Kasumi-1 (cell line): ENCODE data around the gene PRM2.
A peak's percentile ranks its signal among the peaks of the same experiment; 100 is the strongest.

Experiments used
- DNase-seq, 2 experiments: peaks; one replicate each; lab custom pipeline; 2025; lab: John Stamatoyannopoulos, UW

The PRM2 gene

GRCh38 chr16:11248133-11248532, 28.1 kb downstream of the PRM2 start:
- no peak for DNase-seq

- DNase-seq, result no peak
Measured at GRCh38 chr16:11245988-11246387, 30.3 kb downstream of the PRM2 start.

- DNase-seq, result no peak
Measured at GRCh38 chr16:11245222-11245737, 31.0 kb downstream of the PRM2 start.

- DNase-seq, result no peak
Measured at GRCh38 chr16:11242658-11243057, 33.6 kb downstream of the PRM2 start.

- no peak for DNase-seq
Measured at GRCh38 chr16:11241480-11242204, 34.6 kb downstream of the PRM2 start.

- no peak for DNase-seq
Measured at GRCh38 chr16:11240636-11241473, 35.4 kb downstream of the PRM2 start.

- no peak for DNase-seq
Measured at GRCh38 chr16:11239644-11240632, 36.3 kb downstream of the PRM2 start.

GRCh38 chr16:11238272-11239202, 37.7 kb downstream of the PRM2 start:
- DNase-seq, result no peak

- DNase-seq, result no peak
Measured at GRCh38 chr16:11236461-11237254, 39.6 kb downstream of the PRM2 start.

GRCh38 chr16:11235703-11235991, 40.6 kb downstream of the PRM2 start:
- no peak for DNase-seq

GRCh38 chr16:11234884-11235702, 41.2 kb downstream of the PRM2 start:
- no peak for DNase-seq

- DNase-seq, result no peak
Measured at GRCh38 chr16:11233727-11234376, 42.4 kb downstream of the PRM2 start.

- peak; percentile 35 to 49 for DNase-seq
Measured at GRCh38 chr16:11232852-11233726, 43.2 kb downstream of the PRM2 start.

GRCh38 chr16:11232302-11232851, 43.9 kb downstream of the PRM2 start:
- DNase-seq, result no peak

GRCh38 chr16:11231367-11231970, 44.8 kb downstream of the PRM2 start:
- DNase-seq, result no peak

GRCh38 chr16:11229906-11230305, 46.4 kb downstream of the PRM2 start:
- no peak for DNase-seq

GRCh38 chr16:11229432-11229831, 46.8 kb downstream of the PRM2 start:
- no peak for DNase-seq
